Body of pancreas (tissue), 4 donors: ENCODE results near the gene SLC12A5. TPM values are rescaled to one million over a fixed set of nuclear protein-coding genes. Genes with fewer than 3 reads are reported as not detected.

Source experiments
- ATAC-seq: fragments of 150-250 bp; one replicate; pipeline ENCODE4 v1.9.1; 2016
- DNase-seq, 4 donors: peaks; one replicate each; pipeline ENCODE4 v3.0.0-alpha.2; 2019
- H3K27ac ChIP-seq, 4 donors: fragments of 200-600 bp; sonication (generic); 1 replicate in 3 of 4; 2 replicates in 1 of 4; pipeline versions ENCODE4 v1.5.1 to v1.6.1; 2016 to 2019; ENCODE audit warnings: mild to moderate bottlenecking in 1 of 4, mixed read lengths in 1 of 4, moderate library complexity in 1 of 4
- H3K27me3 ChIP-seq, 2 donors: fragments of 200-600 bp; sonication (generic); one replicate each; pipeline ENCODE4 v1.6.0; 2016; ENCODE audit warnings: mild to moderate bottlenecking in 1 of 2
- H3K36me3 ChIP-seq, 2 donors: fragments of 200-600 bp; sonication (generic); replicated peaks in 1 of 2; 2 replicates each; pipeline ENCODE4 v1.5.1; 2016; ENCODE audit warnings: low read depth in 2 of 2; ENCODE audit not compliant: insufficient read depth in 1 of 2
- H3K4me1 ChIP-seq: fragments of 200-600 bp; sonication (generic); one replicate; pipeline ENCODE4 v1.6.0; 2016
- H3K4me3 ChIP-seq, 2 donors: fragments of 200-600 bp; sonication (generic); 1 replicate in 1 of 2; 2 replicates in 1 of 2; pipeline ENCODE4 v1.5.1; 2016 to 2019
- H3K9me3 ChIP-seq, 3 donors: fragments of 200-600 bp; sonication (generic); 1 replicate in 2 of 3; 2 replicates in 1 of 3; pipeline ENCODE4 v1.5.1; 2016
- POLR2A ChIP-seq, 3 donors: fragments of 450-650 bp; IDR thresholded peaks; one replicate each; pipeline ENCODE4 v1.6.1; 2016; ENCODE audit warnings: antibody characterized with exemption in 3 of 3, mild to moderate bottlenecking in 2 of 3
- WGBS, 2 donors: methylation state at CpG; one replicate each; pipeline ENCODE4 v1.1.5; 2017; 5-methylcytosine and 5-hydroxymethylcytosine counted together
- intact Hi-C: fragments of 100-400 bp; cut with DNase I; formaldehyde crosslinking; loops from one replicate; pipeline ENCODE4 v1.15.1; 2023
- total RNA-seq, 2 donors: library from RNA; depleted of rRNA; stranded (reverse); fragments of >200 nt; gene quantifications; one replicate each; pipeline ENCODE4 v1.1.0, GENCODE V29; 2016
- TF ChIP-seq, protein P1 (sequence below), 7 experiments: fragments of 450-650 bp in 4 of 7; fragments of 200-600 bp in 3 of 7; sonication (generic) in 3 of 7; IDR thresholded peaks; one replicate each; pipeline ENCODE4 v1.5.1; 2016 to 2019; ENCODE audit warnings: antibody characterized with exemption in 7 of 7

The SLC12A5 gene
- total RNA-seq, 2 donors from 2014 or later: not detected

DNA sequence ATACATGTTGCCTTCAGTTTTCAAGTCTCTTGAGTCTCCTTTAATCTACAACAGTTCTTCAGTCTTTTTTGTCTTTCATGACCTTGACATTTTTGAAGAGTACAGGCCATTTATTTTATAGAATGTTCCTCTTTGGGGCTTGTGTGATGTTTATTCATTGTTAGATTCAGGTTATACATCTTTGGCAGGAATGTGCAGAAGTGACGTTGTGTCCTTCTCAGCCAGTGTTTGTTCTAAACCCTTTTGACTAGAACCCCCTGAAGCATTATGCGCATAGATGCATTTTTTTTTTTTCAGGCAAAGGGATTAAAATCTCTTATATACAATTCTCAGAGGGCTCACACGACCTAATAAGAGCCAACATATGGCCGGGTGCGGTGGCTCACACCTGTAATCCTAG lies 72.0 kb downstream of the SLC12A5 start:
- DNase-seq: no peak
- H3K27ac ChIP-seq: no peak overlapping the region
- H3K9me3 ChIP-seq: no peaks in the 10 kb centered on the region
- ATAC-seq: no peak
- intact Hi-C loops: no loop called here
- no peaks in the 10 kb centered on the region for H3K4me1 ChIP-seq
- 73 to 76% methylated on average over 5 of the region's 5 CpGs for WGBS, 2 donors
- H3K36me3 ChIP-seq: no peaks in the 10 kb centered on the region
- H3K27me3 ChIP-seq: peaks cover 0 to 3% of the 10 kb centered on the region in 2 donors
- H3K4me3 ChIP-seq: no peak overlapping the region
- no peak for TF ChIP-seq POLR2A (IDR thresholded peaks at IDR 0.05)
- TF ChIP-seq, protein P1, sequence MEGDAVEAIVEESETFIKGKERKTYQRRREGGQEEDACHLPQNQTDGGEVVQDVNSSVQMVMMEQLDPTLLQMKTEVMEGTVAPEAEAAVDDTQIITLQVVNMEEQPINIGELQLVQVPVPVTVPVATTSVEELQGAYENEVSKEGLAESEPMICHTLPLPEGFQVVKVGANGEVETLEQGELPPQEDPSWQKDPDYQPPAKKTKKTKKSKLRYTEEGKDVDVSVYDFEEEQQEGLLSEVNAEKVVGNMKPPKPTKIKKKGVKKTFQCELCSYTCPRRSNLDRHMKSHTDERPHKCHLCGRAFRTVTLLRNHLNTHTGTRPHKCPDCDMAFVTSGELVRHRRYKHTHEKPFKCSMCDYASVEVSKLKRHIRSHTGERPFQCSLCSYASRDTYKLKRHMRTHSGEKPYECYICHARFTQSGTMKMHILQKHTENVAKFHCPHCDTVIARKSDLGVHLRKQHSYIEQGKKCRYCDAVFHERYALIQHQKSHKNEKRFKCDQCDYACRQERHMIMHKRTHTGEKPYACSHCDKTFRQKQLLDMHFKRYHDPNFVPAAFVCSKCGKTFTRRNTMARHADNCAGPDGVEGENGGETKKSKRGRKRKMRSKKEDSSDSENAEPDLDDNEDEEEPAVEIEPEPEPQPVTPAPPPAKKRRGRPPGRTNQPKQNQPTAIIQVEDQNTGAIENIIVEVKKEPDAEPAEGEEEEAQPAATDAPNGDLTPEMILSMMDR (IDR thresholded peaks at IDR 0.05): no peak

DNA sequence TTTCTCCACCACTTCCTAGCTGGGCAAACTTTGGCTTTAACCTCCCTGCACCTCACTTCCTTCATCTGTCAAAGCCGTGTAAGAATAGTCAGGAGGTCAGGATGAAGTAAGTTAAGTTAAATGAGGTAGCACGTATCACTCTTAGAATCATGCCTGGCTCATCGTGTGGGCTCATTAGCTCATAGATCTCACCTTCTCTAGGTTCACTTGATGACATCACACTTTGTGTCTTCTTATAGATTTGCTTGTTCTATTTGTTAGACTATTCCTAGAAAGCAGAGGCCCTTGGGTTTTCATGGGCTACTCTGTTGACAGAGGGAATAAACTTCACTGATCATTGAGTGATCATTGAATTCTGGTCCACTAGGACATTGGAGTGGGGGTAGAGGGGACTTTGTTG lies 72.9 kb downstream of the SLC12A5 start:
- H3K9me3 ChIP-seq: no peaks in the 10 kb centered on the region
- no peaks in the 10 kb centered on the region for H3K36me3 ChIP-seq
- H3K4me3 ChIP-seq: no peak overlapping the region
- DNase-seq: no peak
- no peaks in the 10 kb centered on the region for H3K4me1 ChIP-seq
- no peak for ATAC-seq
- TF ChIP-seq, protein P1 (IDR thresholded peaks at IDR 0.05): no peak
- TF ChIP-seq POLR2A (IDR thresholded peaks at IDR 0.05): no peak
- no peak overlapping the region for H3K27ac ChIP-seq
- intact Hi-C loops: no loop called here
- peaks cover 0 to 3% of the 10 kb centered on the region in 2 donors for H3K27me3 ChIP-seq
- 69 to 80% methylated on average over 3 of the region's 3 CpGs for WGBS, 2 donors

DNA sequence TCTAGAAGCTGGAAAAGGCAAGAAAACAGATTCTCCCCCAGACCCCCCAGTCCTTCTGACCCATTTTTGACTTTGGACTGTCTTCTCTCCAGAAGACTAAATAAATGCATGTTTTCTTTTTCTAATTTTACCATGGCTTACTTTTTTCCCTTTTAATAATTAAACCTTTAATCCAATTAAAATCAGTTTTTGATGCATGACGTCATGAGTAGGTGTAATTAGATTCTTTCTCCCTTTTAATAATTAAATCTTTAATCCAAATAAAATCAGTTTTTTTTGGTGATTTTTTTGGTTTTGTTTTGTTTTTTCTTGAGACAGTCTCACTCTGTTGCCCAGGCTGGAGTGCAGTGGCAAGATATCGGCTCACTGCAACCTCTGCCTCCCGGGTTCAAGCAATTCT lies 73.9 kb downstream of the SLC12A5 start:
- DNase-seq (no peak), ATAC-seq (no peak)
- H3K27me3 ChIP-seq: peaks cover 0 to 3% of the 10 kb centered on the region in 2 donors
- H3K36me3 ChIP-seq: no peaks in the 10 kb centered on the region
- H3K4me1 ChIP-seq: no peaks in the 10 kb centered on the region
- intact Hi-C loops: no loop called here
- WGBS, 2 donors: 55 to 61% methylated on average over 3 of the region's 3 CpGs
- TF ChIP-seq, protein P1 (IDR thresholded peaks at IDR 0.05): no peak
- no peak for TF ChIP-seq POLR2A (IDR thresholded peaks at IDR 0.05)
- no peaks in the 10 kb centered on the region for H3K9me3 ChIP-seq
- H3K27ac ChIP-seq: no peak overlapping the region
- H3K4me3 ChIP-seq: no peak overlapping the region

DNA sequence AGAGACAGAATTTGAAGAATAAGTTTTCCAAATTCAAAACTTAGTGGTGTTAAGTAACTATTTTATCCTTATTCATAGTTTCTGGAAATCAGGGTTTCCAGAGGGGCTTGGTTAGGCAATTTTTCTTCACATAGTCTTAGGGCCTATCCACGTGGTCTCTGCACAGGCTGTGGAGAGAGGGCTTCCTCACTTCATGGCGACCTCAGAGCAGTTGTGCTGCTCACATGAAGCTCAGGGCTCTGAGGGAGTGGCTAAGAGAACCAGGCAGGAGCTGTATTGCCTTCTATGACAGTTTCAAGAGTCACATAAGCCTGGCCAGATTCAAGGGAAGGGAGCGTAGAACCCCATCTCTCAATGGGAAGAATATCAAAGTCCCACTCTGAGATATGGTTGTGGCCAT lies 75.2 kb downstream of the SLC12A5 start:
- no peak for ATAC-seq
- WGBS, 2 donors: 67 to 88% methylated on average over 3 of the region's 3 CpGs
- peaks cover 0 to 3% of the 10 kb centered on the region in 2 donors for H3K27me3 ChIP-seq

DNA sequence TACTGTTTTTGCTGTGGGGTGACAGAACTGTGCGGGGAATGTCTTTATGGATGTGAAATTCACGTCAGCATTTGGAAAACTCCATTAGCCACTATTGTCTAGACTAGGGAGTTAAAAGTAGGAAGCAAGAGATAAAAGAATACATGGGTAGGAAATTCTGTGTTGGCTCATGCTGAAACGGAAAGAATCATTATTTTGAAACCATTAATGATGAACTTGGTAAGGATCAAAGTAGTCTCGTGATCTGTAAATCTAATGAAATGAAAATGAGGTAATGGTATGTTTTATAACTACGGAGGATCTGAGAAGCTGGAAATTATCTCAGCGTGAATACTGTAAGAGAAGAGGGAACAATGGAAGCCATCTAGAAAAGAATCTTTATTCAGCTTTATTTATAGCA lies 78.0 kb downstream of the SLC12A5 start:
- H3K27ac ChIP-seq: no peak overlapping the region
- no peaks in the 10 kb centered on the region for H3K36me3 ChIP-seq
- no peaks in the 10 kb centered on the region for H3K4me1 ChIP-seq
- WGBS, 2 donors: 57 to 60% methylated on average over 6 of the region's 6 CpGs
- no peak for TF ChIP-seq POLR2A (IDR thresholded peaks at IDR 0.05)
- TF ChIP-seq, protein P1 (IDR thresholded peaks at IDR 0.05): no peak
- H3K27me3 ChIP-seq: peaks cover 0 to 8% of the 10 kb centered on the region in 2 donors
- no peak for ATAC-seq
- H3K4me3 ChIP-seq: no peak overlapping the region
- no peak for DNase-seq
- intact Hi-C loops: no loop called here
- no peaks in the 10 kb centered on the region for H3K9me3 ChIP-seq

More for the DNA sequence above, 75.2 kb downstream of the SLC12A5 start:
- intact Hi-C loops: no loop called here
- DNase-seq: no peak
- no peaks in the 10 kb centered on the region for H3K36me3 ChIP-seq
- TF ChIP-seq, protein P1 (IDR thresholded peaks at IDR 0.05): no peak
- no peak for TF ChIP-seq POLR2A (IDR thresholded peaks at IDR 0.05)
- H3K27ac ChIP-seq: no peak overlapping the region
- no peak overlapping the region for H3K4me3 ChIP-seq
- no peaks in the 10 kb centered on the region for H3K9me3 ChIP-seq
- no peaks in the 10 kb centered on the region for H3K4me1 ChIP-seq
